ENCODE measurements around the gene TTC21B. TPM values are rescaled to one million over a fixed set of nuclear protein-coding genes. Genes with fewer than 3 reads are reported as not detected.
A peak's percentile ranks its signal among the peaks of the same experiment; 100 is the strongest.

TTC21B gene
- total and polyA plus RNA-seq, 9 donors = 16.0 to 25.5 (median 18.1) TPM

DNA sequence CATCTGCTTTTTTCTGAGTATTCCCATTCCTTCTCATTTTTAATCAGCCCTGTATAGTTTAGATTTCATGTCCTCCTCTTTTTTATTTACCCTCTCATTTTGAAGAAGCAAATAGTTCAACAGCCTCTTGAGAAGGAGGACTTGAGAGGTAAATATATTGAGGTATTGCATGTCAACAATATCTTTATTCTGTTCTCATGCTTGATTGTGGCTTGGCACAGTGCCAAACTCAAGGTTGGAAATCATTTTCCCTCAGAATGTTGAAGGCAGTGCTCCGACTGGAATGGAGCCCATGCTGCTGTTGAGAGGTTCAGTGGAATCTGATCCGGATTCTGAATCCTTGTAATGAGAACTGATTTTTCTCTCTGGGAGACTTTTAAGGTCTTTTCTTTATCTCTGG is 128.5 kb downstream of the TTC21B start:
- no peaks in the 10 kb centered on the region for H3K9me3 ChIP-seq (replicated peaks; ENCODE audit: control insufficient read depth, low read depth, low read length)
- no peak overlapping the region for H3K27ac ChIP-seq (ENCODE audit: low read length)
- 38% methylated on average over 1 of the region's 2 CpGs for WGBS (ENCODE audit: insufficient coverage)
- H3K4me1 ChIP-seq (ENCODE audit: control insufficient read depth, insufficient read depth, low read length) = no peaks in the 10 kb centered on the region
- peak; percentile 35 for DNase-seq
- no peaks in the 10 kb centered on the region for H3K36me3 ChIP-seq (ENCODE audit: control insufficient read depth, insufficient read depth, low read length)
- no peak overlapping the region for H3K4me3 ChIP-seq (ENCODE audit: low read length)
- H3K27me3 ChIP-seq (ENCODE audit: control insufficient read depth, insufficient read depth, low read length) = no peaks in the 10 kb centered on the region

Other genes with a start within 250 kb of the TTC21B start
- 0.49 TPM for gene GALNT3, start 159.5 kb downstream of the TTC21B start, total RNA-seq
- gene GALNT3, start 159.5 kb downstream of the TTC21B start, polyA plus RNA-seq (ENCODE audit: insufficient read depth in 1 of 8, insufficient read length in 8 of 8, low replicate concordance in 1 of 8) = 1 to 10 TPM in 4 of 8 donors, under 1 TPM in 4; 0.72 to 3.5 (median 1.1) TPM
- gene SCN1A, start 174.2 kb upstream of the TTC21B start, total RNA-seq = 0.04 TPM
- gene SCN1A, start 174.2 kb upstream of the TTC21B start, polyA plus RNA-seq (ENCODE audit: insufficient read depth in 1 of 8, insufficient read length in 8 of 8, low replicate concordance in 1 of 8) = under 1 TPM in 7 of 8 donors, not detected in 1; 0.03 to 0.26 (median 0.11) TPM

Measured in muscle of leg (tissue), 11 donors.